IMR-90 (cell line): ENCODE data around the gene UPB1. TPM values are rescaled to one million over a fixed set of nuclear protein-coding genes. Genes with fewer than 3 reads are reported as not detected.

Source experiments
- ATAC-seq: fragments of 200-7000 bp; cut with Tn5 transposase; 2 replicates; pipeline ENCODE4 v1.9.1; 2020; ENCODE audit warnings: low read depth, mild to moderate bottlenecking, moderate library complexity
- BruUV-seq: library from RNA; stranded (reverse); fragments of 400-500 nt; replicated peaks from 2 replicates; lab custom pipeline; 2021; lab: Mats Ljungman, UMichigan
- CTCF ChIA-PET: fragments of 300-600 bp; formaldehyde crosslinking; extraction: SDS; loops from one replicate; lab custom pipeline; 2021; ENCODE audit warnings: antibody characterized with exemption; lab: Yijun Ruan, JAX
- POLR2A ChIA-PET: fragments of 300-600 bp; sonication (Branson Sonifier 250); formaldehyde crosslinking; loops from one replicate; lab custom pipeline; 2022; ENCODE audit warnings: antibody characterized with exemption; ENCODE audit not compliant: unreplicated experiment; lab: Charles Lee
- DNase-seq: peaks from one replicate; pipeline ENCODE4 v3.0.0; 2013
- H2AFZ ChIP-seq: replicated peaks from 2 replicates; pipeline ENCODE3; 2013; ENCODE audit warnings: low read length, mild to moderate bottlenecking; ENCODE audit not compliant: poor library complexity
- H2AK5ac ChIP-seq: 2 replicates; pipeline ENCODE4 v1.6.1; 2013; ENCODE audit warnings: low read depth, low read length, inconsistent platforms
- H2AK9ac ChIP-seq: replicated peaks from 2 replicates; pipeline ENCODE3; 2013; ENCODE audit warnings: mild to moderate bottlenecking, low read depth, low read length, moderate library complexity; ENCODE audit not compliant: poor library complexity
- H2BK120ac ChIP-seq: 2 replicates; pipeline ENCODE4 v1.6.1; 2013; ENCODE audit warnings: low read depth, low read length, inconsistent platforms
- H2BK15ac ChIP-seq: 3 replicates; pipeline ENCODE4 v1.6.1; 2013; ENCODE audit warnings: low read depth, low read length, inconsistent platforms
- H2BK20ac ChIP-seq: 2 replicates; pipeline ENCODE4 v1.6.1; 2013; ENCODE audit warnings: low read depth, mild to moderate bottlenecking, inconsistent platforms, low read length, moderate library complexity
- H2BK5ac ChIP-seq: 2 replicates; pipeline ENCODE4 v1.6.1; 2013; ENCODE audit warnings: mild to moderate bottlenecking, low read depth, low read length, inconsistent platforms; ENCODE audit not compliant: poor library complexity, severe bottlenecking
- H3K14ac ChIP-seq: replicated peaks from 2 replicates; pipeline ENCODE4 v1.6.1; 2013; ENCODE audit warnings: low read depth, low read length, inconsistent platforms
- H3K18ac ChIP-seq: 2 replicates; pipeline ENCODE4 v1.6.1; 2013; ENCODE audit warnings: low read depth, low read length, control low read depth
- H3K23ac ChIP-seq: 2 replicates; pipeline ENCODE4 v1.6.1; 2013; ENCODE audit warnings: low read depth, low read length, inconsistent platforms
- H3K27ac ChIP-seq: 2 replicates; pipeline ENCODE4 v1.5.1; 2013; ENCODE audit warnings: mild to moderate bottlenecking, control low read depth, low read length; ENCODE audit not compliant: insufficient read depth
- H3K27me3 ChIP-seq: 2 replicates; pipeline ENCODE4 v1.6.1; 2013; ENCODE audit warnings: low read length; ENCODE audit not compliant: control insufficient read depth, insufficient read depth
- H3K36me3 ChIP-seq: 2 replicates; pipeline ENCODE4 v1.6.1; 2013; ENCODE audit warnings: low read length, mixed read lengths; ENCODE audit not compliant: control insufficient read depth, insufficient read depth
- H3K4ac ChIP-seq: 2 replicates; pipeline ENCODE4 v1.6.1; 2013; ENCODE audit warnings: low read depth, low read length, inconsistent platforms
- H3K4me1 ChIP-seq: 2 replicates; pipeline ENCODE4 v1.6.1; 2013; ENCODE audit warnings: low read length, mixed read lengths; ENCODE audit not compliant: control insufficient read depth, insufficient read depth
- H3K4me2 ChIP-seq: 2 replicates; pipeline ENCODE4 v1.6.1; 2013; ENCODE audit warnings: low read depth, mild to moderate bottlenecking, control low read depth, low read length, moderate library complexity
- H3K4me3 ChIP-seq: 2 replicates; pipeline ENCODE4 v1.5.1; 2013; ENCODE audit warnings: low read depth, mild to moderate bottlenecking, control low read depth, low read length, moderate library complexity; ENCODE audit not compliant: insufficient read depth
- H3K56ac ChIP-seq: 2 replicates; pipeline ENCODE4 v1.6.1; 2013; ENCODE audit warnings: low read length, inconsistent platforms; ENCODE audit not compliant: insufficient read depth; ENCODE audit errors: extremely low read depth
- H3K79me1 ChIP-seq, 2 experiments: 2 replicates each; pipeline ENCODE4 v1.6.1; 2013; ENCODE audit warnings: low read length in 2 of 2, inconsistent platforms in 1 of 2, low read depth in 1 of 2
- H3K9ac ChIP-seq: 2 replicates; pipeline ENCODE4 v1.6.1; 2013; ENCODE audit warnings: low read depth, low read length, control low read depth
- H3K9me1 ChIP-seq: 2 replicates; pipeline ENCODE4 v1.6.1; 2013; ENCODE audit warnings: low read length, inconsistent platforms; ENCODE audit not compliant: insufficient read depth
- H3K9me3 ChIP-seq: 2 replicates; pipeline ENCODE4 v1.6.1; 2013; ENCODE audit warnings: low read length; ENCODE audit not compliant: control insufficient read depth, insufficient read depth
- H4K20me1 ChIP-seq: 2 replicates; pipeline ENCODE4 v1.6.1; 2013; ENCODE audit warnings: low read length, inconsistent platforms; ENCODE audit not compliant: insufficient read depth
- H4K5ac ChIP-seq: 2 replicates; pipeline ENCODE4 v1.6.1; 2013; ENCODE audit warnings: mild to moderate bottlenecking, low read depth, low read length, control low read depth
- H4K8ac ChIP-seq, 2 experiments: 2 replicates each; pipeline ENCODE4 v1.6.1; 2013; ENCODE audit warnings: low read depth in 2 of 2, low read length in 2 of 2, control low read depth in 1 of 2, inconsistent platforms in 1 of 2
- H4K91ac ChIP-seq: 2 replicates; pipeline ENCODE4 v1.6.1; 2013; ENCODE audit warnings: low read depth, low read length, inconsistent platforms; ENCODE audit not compliant: insufficient read depth
- BHLHE40 ChIP-seq: fragments of 150-350 bp; IDR thresholded peaks from 2 replicates; pipeline ENCODE4 v1.6.1; 2016; ENCODE audit warnings: mild to moderate bottlenecking, low read depth, low read length
- CEBPB ChIP-seq: IDR thresholded peaks from 2 replicates; pipeline ENCODE4 v1.6.1; 2012; ENCODE audit warnings: low read depth, low read length, improper control_type of control experiment
- CHD1 ChIP-seq: IDR thresholded peaks from 2 replicates; pipeline ENCODE4 v1.6.1; 2012; ENCODE audit warnings: low read depth, low read length, improper control_type of control experiment
- CTCF ChIP-seq: conservative IDR thresholded peaks from 2 replicates; pipeline ENCODE4 v1.5.1; 2012; ENCODE audit warnings: mild to moderate bottlenecking, low read depth, low read length, improper control_type of control experiment
- ELK1 ChIP-seq: fragments of 150-350 bp; IDR thresholded peaks from 2 replicates; pipeline ENCODE4 v1.6.1; 2016; ENCODE audit warnings: low read depth, mild to moderate bottlenecking, low read length, moderate library complexity, borderline replicate concordance
- FOS ChIP-seq: fragments of 150-350 bp; IDR thresholded peaks from 2 replicates; pipeline ENCODE4 v1.6.1; 2016; ENCODE audit warnings: low read depth, low read length
- MAFK ChIP-seq: IDR thresholded peaks from 2 replicates; pipeline ENCODE4 v1.6.1; 2012; ENCODE audit warnings: low read depth, low read length, improper control_type of control experiment
- MAZ ChIP-seq: IDR thresholded peaks from 2 replicates; pipeline ENCODE4 v1.6.1; 2012; ENCODE audit warnings: low read depth, mild to moderate bottlenecking, low read length, improper control_type of control experiment, moderate library complexity, borderline replicate concordance
- MXI1 ChIP-seq: IDR thresholded peaks from 2 replicates; pipeline ENCODE4 v1.6.1; 2012; ENCODE audit warnings: low read depth, mild to moderate bottlenecking, low read length, moderate library complexity, borderline replicate concordance
- NFE2L2 ChIP-seq: fragments of 150-350 bp; IDR thresholded peaks from 2 replicates; pipeline ENCODE4 v1.6.1; 2016; ENCODE audit warnings: low read depth, mild to moderate bottlenecking, low read length
- POLR2A ChIP-seq: IDR thresholded peaks from 2 replicates; pipeline ENCODE4 v1.6.1; 2012; ENCODE audit warnings: mild to moderate bottlenecking, low read depth, low read length
- RAD21 ChIP-seq: IDR thresholded peaks from 2 replicates; pipeline ENCODE4 v1.6.1; 2012; ENCODE audit warnings: low read length, improper control_type of control experiment
- RCOR1 ChIP-seq: IDR thresholded peaks from 2 replicates; pipeline ENCODE4 v1.6.1; 2012; ENCODE audit warnings: mild to moderate bottlenecking, low read length, improper control_type of control experiment; ENCODE audit not compliant: insufficient replicate concordance
- RFX5 ChIP-seq: IDR thresholded peaks from 2 replicates; pipeline ENCODE4 v1.8.0; 2012; ENCODE audit warnings: low read depth, mild to moderate bottlenecking, low read length, moderate library complexity
- SMC3 ChIP-seq: fragments of 150-350 bp; IDR thresholded peaks from 2 replicates; pipeline ENCODE4 v1.6.1; 2016; ENCODE audit warnings: low read depth, mild to moderate bottlenecking, antibody characterized with exemption, low read length, moderate library complexity
- WGBS, 2 experiments: methylation state at CpG; one replicate each; pipeline versions ENCODE4 v1.1.5 to v1.1.7; 2013; ENCODE audit warnings: missing lambda C conversion rate in 2 of 2; ENCODE audit not compliant: insufficient read length in 1 of 2; ENCODE audit errors: extremely low coverage in 2 of 2; 5-methylcytosine and 5-hydroxymethylcytosine counted together
- dilution Hi-C: fragments of 300-500 bp; cut with HindIII; formaldehyde crosslinking; loops from one replicate; pipeline ENCODE4 v1.14.3; 2018; ENCODE audit warnings: low sequenced_read_pairs; ENCODE audit not compliant: unreplicated experiment
- in situ Hi-C: fragments of 300-500 bp; cut with MboI; formaldehyde crosslinking; loops from 3 replicates; pipeline ENCODE4 v1.14.3; 2019; ENCODE audit warnings: low sequenced_read_pairs, inconsistent platforms, mixed read lengths
- intact Hi-C: fragments of 100-400 bp; cut with micrococcal nuclease; formaldehyde crosslinking; loops from 2 replicates; pipeline ENCODE4 v1.10.0; 2022
- polyA plus RNA-seq, 3 experiments: library from polyadenylated mRNA; depleted of rRNA; stranded (reverse); fragments of >200 nt; gene quantifications; 2 replicates each; pipeline ENCODE4 v1.2.3, GENCODE V29; 2012; ENCODE audit warnings: low replicate concordance in 1 of 3
- total RNA-seq: library from RNA; depleted of rRNA; stranded (reverse); fragments of >200 nt; gene quantifications from 2 replicates; pipeline ENCODE4 v1.2.3, GENCODE V29; 2012
- TF ChIP-seq, protein P1 (sequence below): fragments of 150-350 bp; IDR thresholded peaks from 2 replicates; pipeline ENCODE4 v1.6.1; 2017; ENCODE audit warnings: mild to moderate bottlenecking, antibody characterized with exemption, low read length, low read depth

Gene UPB1
- total and polyA plus RNA-seq, 2 of the 4 experiments (the other 2 are of a cell fraction) = under 0.01 to 0.02 TPM

- no peak overlapping the region for H3K9ac ChIP-seq
- H3K4ac ChIP-seq = no peak overlapping the region
- in situ Hi-C loops = loop anchor here (5.0 kb wide), 1 partner anchor 85 kb away; no protein-coding TSS in a partner anchor
- no peaks in the 10 kb centered on the region for H3K9me3 ChIP-seq
- H4K8ac ChIP-seq = no peak overlapping the region
- no peak overlapping the region; the same call in 1 of the 2 replicates for H2AK5ac ChIP-seq
- no peak overlapping the region for H2BK20ac ChIP-seq
- peaks cover 5% of the 10 kb centered on the region for H3K4me1 ChIP-seq
- H4K20me1 ChIP-seq = no peaks in the 10 kb centered on the region
- dilution Hi-C loops = no loop called here
- no peak overlapping the region for H3K23ac ChIP-seq
- no peak overlapping the region for H3K27ac ChIP-seq
- no peak overlapping the region for H3K18ac ChIP-seq
- H3K4me2 ChIP-seq = no peak overlapping the region
- H4K91ac ChIP-seq = no peak overlapping the region
- no TSS peak for BruUV-seq
- H3K4me3 ChIP-seq = no peak overlapping the region
- H3K36me3 ChIP-seq = no peaks in the 10 kb centered on the region
- H2AFZ ChIP-seq = no peak overlapping the region
- no peak overlapping the region for H2AK9ac ChIP-seq
- CTCF ChIA-PET = interaction anchor here (0.6 to 1.3 kb wide), 4 partner anchors 19 to 170 kb away, joined by 3 to 4 read pairs (median 3); no protein-coding TSS in a partner anchor
- 80% methylated on average over 1 of the region's 1 CpG; no CpG with 5 or more reads in 1 of the 2 experiments for WGBS, 2 experiments
- H3K79me1 ChIP-seq = no peaks in the 10 kb centered on the region
- H4K5ac ChIP-seq = no peak overlapping the region
- H2BK15ac ChIP-seq = no peak overlapping the region
- peaks cover 2% of the 10 kb centered on the region; the same call in 1 of the 2 replicates for H3K9me1 ChIP-seq
- POLR2A ChIA-PET = no interaction called here
- H3K27me3 ChIP-seq = peaks cover 18% of the 10 kb centered on the region
- H2BK5ac ChIP-seq = no peak overlapping the region
- H3K14ac ChIP-seq = no peak overlapping the region
- no peak overlapping the region for H2BK120ac ChIP-seq
- TF ChIP-seq RFX5 = no peak
- TF ChIP-seq BHLHE40 = no peak
- no peak for TF ChIP-seq MXI1
- no peak for TF ChIP-seq SMC3
- TF ChIP-seq FOS = no peak
- TF ChIP-seq RCOR1 = no peak
- TF ChIP-seq RAD21 = no peak
- TF ChIP-seq ELK1 = no peak
- TF ChIP-seq NFE2L2 = no peak
- TF ChIP-seq MAZ = no peak
- TF ChIP-seq POLR2A = no peak
- TF ChIP-seq, protein P1, sequence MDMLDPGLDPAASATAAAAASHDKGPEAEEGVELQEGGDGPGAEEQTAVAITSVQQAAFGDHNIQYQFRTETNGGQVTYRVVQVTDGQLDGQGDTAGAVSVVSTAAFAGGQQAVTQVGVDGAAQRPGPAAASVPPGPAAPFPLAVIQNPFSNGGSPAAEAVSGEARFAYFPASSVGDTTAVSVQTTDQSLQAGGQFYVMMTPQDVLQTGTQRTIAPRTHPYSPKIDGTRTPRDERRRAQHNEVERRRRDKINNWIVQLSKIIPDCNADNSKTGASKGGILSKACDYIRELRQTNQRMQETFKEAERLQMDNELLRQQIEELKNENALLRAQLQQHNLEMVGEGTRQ = no peak
- TF ChIP-seq CHD1 = no peak
- no peak for TF ChIP-seq CEBPB
- TF ChIP-seq CTCF = no peak
- TF ChIP-seq MAFK = no peak
- intact Hi-C loops = no loop called here
- DNase-seq (no peak), ATAC-seq (no peak)
- no peak overlapping the region for H3K56ac ChIP-seq
Observed at GRCh38 chr22:24502541-24502940, 7.4 kb downstream of the UPB1 start.
